IPS-NIHi7 (cell line): ENCODE results near the gene OR7C1.
"Not testable (repeated sequence)": the region's sequence is repeated elsewhere in the genome, so short reads cannot be mapped to it uniquely, and the experiment has no call there.

Experiments
- DNase-seq: peaks from one replicate; pipeline ENCODE4 v3.0.0; 2012; ENCODE audit warnings: mixed read lengths; ENCODE audit errors: extremely low spot score

The OR7C1 gene

DNA sequence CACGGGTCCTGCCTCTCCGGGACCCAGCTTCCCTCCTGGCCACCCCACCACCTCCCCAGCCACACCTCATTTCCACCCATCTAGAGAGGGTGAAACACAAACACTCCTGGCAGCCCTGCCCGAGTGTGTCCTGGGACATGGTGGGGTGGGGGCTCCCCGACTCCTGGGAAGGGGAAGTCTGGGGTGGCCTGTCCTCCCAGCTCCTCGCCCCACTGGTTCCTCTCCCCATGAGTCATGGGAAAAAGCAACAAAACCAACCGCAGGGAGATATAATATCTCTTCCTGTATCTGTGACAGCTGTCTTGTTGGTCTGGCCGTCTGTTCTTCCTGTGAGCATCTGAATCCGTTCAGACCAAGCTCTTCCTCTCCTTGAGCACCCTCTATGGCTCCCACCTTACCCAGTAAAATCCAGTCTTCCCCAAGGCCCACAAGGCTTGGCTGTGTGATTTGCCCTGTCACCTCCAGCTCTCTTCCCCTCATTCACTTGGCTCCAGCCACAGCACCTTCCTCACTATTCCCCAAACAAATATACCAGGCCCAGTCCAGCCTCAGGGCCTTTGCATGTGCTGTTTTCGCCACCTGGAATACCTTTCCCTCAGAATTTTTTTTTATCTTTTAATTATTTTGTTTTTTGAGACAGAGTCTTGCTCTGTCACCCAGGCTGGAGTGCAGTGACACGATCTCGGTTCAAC lies 49.7 kb downstream of the OR7C1 start:
- DNase-seq, result not testable (repeated sequence)

GRCh38 chr19:14784730-14785101 lies 50.3 kb downstream of the OR7C1 start:
- not testable (repeated sequence) for DNase-seq

DNA sequence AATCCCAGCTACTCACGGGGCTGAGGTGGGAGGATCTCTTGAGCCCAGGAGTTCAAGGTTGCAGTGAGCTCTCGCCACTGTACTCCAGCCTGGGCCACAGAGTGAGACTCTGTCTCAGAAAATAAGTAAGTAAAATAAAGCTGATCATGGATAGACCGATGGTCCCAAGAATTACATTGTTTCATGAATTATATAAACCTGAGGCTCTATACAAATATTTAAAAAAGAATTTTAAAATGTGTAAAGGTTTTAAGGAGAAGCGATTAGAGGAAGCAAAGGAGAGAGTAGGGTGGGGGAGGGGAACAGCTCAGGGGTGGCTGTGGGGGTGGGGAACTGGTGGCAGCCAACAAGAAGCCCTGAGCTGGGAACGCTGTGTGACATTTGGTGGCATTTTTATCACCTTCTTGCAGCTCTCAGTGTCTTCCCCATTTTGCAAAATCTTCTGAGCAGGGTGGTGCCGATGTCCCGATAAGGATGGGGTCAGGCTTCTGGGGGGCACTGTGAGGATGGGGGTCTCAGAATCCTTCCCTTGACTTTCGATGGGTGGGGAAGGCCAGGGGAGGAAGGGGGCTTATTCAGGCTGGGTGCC lies 51.5 kb downstream of the OR7C1 start:
- DNase-seq, result not testable (repeated sequence)

GRCh38 chr19:14782626-14783409 lies 52.2 kb downstream of the OR7C1 start:
- no peak for DNase-seq

- not testable (repeated sequence) for DNase-seq
These were observed 53.1 kb downstream of the OR7C1 start for GRCh38 chr19:14781713-14782536.

DNA sequence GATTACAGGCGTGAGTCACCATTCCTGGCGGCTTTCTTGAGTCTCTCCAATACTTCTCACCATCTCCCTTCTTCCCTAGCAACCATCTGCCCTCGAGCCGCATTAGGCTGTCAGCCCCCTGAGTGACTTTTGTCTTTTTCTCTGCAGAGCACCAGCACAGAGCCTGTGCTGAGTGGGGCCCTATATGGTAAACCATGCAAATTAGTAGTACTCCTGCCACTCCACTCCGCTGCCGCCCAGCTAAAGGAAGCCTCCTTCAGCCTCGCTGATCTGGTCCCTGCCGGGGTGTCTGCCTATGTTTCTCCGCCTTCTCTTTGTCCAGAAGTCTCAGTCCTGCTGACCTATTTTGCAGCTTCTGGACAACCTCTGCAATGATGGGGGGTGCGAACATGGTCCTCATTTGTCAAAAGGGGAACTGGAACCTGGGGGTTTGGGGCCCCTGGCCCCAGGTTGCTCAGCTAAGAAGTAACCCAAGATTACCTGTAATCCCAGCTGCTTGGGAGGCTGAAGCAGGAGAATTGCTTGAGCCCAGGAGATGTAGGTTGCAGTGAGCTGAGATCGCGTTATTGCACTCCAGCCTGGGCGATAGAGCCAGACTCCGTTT lies 54.3 kb downstream of the OR7C1 start:
- DNase-seq, result not testable (repeated sequence)

DNA sequence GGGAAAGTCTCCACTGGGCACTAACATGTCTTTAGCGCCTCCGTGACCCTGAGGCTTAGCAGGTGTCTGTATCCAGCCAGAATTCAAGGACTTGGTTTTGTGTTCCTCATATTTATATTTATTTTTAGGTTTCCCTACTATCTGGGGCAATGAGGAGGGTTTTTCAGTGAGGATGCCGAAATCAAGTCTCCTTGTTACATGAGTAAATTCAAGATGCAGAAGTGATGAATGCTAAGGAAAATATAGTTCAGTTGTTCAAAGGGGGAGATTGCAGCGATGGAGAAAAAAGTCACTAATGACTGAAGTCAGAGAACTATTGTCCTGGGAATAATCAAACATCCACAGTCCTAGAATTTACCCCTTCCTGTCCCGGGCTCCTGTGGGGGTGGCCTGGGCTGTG lies 55.8 kb downstream of the OR7C1 start:
- DNase-seq, result no peak

DNA sequence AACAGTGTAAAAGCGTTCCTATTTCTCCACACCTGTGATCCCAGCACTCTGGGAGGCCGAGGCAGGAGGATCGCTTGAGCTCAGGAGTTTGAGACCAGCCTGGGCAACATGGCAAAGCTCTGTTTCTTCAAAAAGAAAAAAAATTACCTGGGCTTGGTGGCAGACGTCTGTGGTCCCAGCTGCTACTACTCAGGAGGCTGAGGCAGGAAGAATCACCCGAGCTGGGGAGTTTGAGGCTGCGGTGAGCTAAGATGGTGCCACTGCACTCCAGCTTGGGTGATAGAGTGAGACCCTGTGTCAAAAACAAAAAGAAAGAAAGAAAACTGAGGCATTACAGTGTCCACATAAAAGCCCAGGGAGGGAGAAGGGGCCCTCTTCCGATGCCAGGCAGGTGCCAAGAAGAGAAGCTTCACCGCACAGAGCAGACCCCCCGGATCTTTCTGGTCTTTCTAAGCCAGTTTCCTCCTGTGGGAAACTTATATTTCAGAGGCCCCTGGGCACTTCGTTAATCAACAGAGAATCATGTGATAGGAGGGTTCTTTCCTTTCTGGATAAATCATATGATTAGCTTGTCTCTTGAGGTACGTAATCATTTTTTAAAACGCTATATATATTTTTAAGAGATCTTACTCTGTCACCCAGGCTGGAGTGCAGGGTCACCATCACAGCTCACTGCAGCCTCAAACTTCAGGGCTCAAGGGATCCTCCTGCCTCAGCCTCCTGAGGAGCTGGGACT lies 56.7 kb downstream of the OR7C1 start, which contains the start of gene ADGRE2:
TSS of gene ADGRE2 (minus strand) at position 451 of the 736 bp plus-strand sequence. CDS start 1,804 bp downstream, outside the sequence.
- not testable (repeated sequence) for DNase-seq

DNA sequence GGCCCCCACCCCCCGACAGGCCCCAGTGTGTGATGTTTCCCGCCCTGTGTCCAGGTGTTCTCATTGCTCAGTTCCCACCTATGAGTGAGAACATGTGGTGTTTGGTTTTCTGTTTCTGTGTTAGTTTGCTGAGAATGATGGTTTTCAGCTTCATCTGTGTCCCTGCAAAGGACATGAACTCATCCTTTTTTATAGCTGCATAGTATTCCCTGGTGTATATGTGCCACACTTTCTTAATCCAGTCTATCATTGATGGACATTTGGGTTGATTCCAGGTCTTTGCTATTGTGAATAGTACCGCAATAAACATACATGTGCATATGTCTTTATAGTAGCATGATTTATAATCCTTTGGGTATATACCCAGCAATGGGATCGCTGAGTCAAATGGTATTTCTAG lies 57.3 kb downstream of the OR7C1 start:
- not testable (repeated sequence) for DNase-seq

DNA sequence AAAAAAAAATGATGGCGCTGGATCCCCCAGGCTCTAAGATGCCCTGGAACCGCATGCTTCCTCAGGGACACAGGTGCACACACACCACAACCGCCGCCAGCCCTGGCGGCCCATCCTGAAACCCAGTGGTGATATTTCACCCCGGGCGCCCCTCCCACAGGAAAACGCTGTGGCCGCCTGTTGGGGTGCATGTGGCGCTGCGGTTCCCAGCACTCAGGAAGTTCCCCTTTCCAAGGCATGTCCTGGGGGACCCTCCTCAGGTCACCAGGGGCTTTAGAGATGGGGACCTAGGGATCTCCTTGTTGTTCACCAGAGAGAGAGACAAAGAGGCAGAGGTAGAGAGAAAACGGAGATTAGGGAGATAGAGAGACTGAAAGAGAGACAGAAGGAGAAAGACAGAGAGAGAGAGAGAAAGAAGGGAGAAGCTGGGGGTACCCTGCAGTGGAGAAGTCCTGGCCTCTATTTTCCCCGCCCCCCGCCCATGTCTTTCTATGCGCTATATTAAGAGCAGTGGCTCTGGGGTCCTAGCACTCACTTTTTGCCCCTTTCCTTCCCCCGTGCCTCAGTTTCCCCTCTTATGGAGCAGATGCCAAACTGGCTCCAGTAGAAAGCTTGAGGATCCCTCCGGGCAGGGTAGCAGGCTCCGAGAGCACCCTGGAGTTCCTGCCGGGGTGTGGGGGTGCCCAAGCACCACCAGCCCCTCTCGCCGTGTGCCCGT lies 59.0 kb downstream of the OR7C1 start:
- no peak for DNase-seq

- not testable (repeated sequence) for DNase-seq
These were observed 59.7 kb downstream of the OR7C1 start for GRCh38 chr19:14775326-14775725.

GRCh38 chr19:14774373-14774772 lies 60.6 kb downstream of the OR7C1 start:
- no peak for DNase-seq

- DNase-seq, result not testable (repeated sequence)
These were observed 61.3 kb downstream of the OR7C1 start for GRCh38 chr19:14773722-14774121.

- no peak for DNase-seq
These were observed 62.0 kb downstream of the OR7C1 start for GRCh38 chr19:14772995-14773394.

- DNase-seq, result no peak
These were observed 62.5 kb downstream of the OR7C1 start for GRCh38 chr19:14772467-14772866.

DNA sequence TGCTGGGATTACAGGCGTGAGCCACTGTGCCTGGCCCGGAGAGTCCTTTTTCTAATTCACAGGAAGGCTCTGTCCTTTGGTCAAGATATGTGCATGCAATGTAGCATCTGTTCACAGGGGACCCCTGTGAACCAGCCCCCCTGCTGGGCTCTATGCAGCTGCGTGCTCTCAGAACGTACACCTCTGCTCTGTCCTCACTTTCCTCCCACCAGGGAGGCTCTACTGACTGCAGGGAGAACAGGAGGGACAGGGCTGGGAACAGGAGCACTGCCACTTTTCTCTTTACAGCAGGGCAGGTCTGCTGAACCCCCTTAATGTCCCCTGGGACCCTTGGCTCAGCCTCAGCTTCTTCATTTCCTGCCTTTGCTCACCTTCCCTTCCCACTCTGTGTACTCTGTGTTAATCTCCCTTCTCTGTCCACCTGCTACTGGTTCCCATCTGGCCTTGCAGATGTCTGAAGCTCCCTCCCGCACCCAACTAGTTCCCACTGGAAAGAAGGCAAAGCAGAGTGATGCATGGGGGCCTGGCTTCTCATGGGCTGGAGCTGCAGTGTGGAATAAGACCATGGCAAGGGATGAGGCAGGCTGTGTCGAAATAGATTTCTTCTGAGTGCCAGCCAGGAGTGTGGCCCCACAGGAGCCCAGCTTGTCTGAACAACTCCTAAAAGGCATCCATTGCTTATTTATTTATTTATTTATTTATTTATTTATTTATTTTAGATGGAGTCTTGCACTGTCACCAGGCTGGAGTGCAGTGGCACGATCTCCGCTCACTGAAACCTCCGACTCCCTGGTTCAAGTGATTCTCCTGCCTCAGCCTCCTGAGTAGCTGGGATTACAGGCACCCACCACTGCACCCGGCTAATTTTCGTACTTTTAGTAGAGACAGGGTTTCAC lies 63.8 kb downstream of the OR7C1 start:
- no peak for DNase-seq

- DNase-seq, result no peak
These were observed 64.8 kb downstream of the OR7C1 start for GRCh38 chr19:14770136-14770535.

DNA sequence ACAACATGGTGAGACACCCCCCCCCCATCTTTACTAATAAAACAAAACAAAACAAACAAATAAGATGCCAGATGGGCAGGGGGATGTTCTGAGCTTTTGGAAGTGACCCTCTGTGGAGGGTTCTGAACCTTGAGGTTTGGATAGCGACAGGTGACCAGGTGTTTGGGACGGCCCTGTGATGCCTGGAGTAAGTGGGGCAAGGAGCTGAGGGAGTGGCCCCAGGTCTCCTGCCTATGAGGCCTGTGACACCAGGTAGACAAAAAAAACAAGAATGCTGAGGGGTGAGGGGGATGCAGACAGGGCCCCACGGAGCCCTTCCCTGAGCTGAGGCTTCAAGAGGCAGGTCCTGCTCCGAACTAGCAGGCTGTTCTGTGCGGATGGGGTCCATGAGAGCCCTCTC lies 65.8 kb downstream of the OR7C1 start:
- no peak for DNase-seq

DNA sequence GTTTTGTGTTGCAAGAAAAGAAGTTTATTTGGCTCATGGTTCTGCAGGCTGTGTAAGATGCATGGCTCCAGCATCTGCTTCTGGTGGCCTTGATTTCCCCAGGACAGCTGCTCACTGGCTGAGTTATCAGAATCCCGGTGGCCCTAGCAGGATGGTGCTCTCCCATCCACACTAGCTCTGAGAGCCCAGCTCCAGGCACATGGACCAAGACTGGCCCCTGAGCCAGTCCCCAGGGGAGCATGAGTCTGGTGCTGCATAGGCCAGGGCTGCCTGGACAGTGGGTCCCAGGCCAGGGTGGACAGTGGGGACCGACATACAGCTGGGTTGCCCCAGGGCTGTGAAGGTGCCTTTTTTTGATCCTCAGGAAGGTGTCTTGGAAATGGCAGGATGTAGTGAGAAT lies 67.0 kb downstream of the OR7C1 start:
- no peak for DNase-seq
